LoVo (cell line): ENCODE measurements around the gene CRB2.

Experiments
- DNase-seq: peaks from one replicate; pipeline ENCODE4 v3.0.0-alpha.2; 2016; ENCODE audit warnings: low spot score

Gene CRB2

GRCh38 chr9:123365287-123365880 is 9.4 kb downstream of the CRB2 start:
- no peak for DNase-seq

GRCh38 chr9:123365881-123366528 is 10.0 kb downstream of the CRB2 start:
- no peak for DNase-seq

- peak; percentile 75 for DNase-seq
Measured at GRCh38 chr9:123368023-123368422, 12.0 kb downstream of the CRB2 start.

- DNase-seq = no peak
Measured at GRCh38 chr9:123368536-123369153, 12.6 kb downstream of the CRB2 start.

- DNase-seq = no peak
Measured at GRCh38 chr9:123369296-123369695, 13.3 kb downstream of the CRB2 start.

GRCh38 chr9:123370108-123370507 is 14.1 kb downstream of the CRB2 start:
- no peak for DNase-seq

GRCh38 chr9:123370526-123371227 is 14.7 kb downstream of the CRB2 start:
- DNase-seq = no peak

GRCh38 chr9:123371228-123371584 is 15.2 kb downstream of the CRB2 start:
- no peak for DNase-seq

- no peak for DNase-seq
Measured at GRCh38 chr9:123371805-123372590, 16.0 kb downstream of the CRB2 start.

- no peak for DNase-seq
Measured at GRCh38 chr9:123372766-123373446, 16.9 kb downstream of the CRB2 start.

- DNase-seq = no peak
Measured at GRCh38 chr9:123373447-123373923, 17.5 kb downstream of the CRB2 start.

- no peak for DNase-seq
Measured at GRCh38 chr9:123373946-123374345, 17.9 kb downstream of the CRB2 start.

- peak; percentile 89 for DNase-seq
Measured at GRCh38 chr9:123375469-123376132, 19.6 kb downstream of the CRB2 start.

- no peak for DNase-seq
Measured at GRCh38 chr9:123376218-123377071, 20.4 kb downstream of the CRB2 start.

GRCh38 chr9:123377211-123377971 is 21.4 kb downstream of the CRB2 start:
- peak; percentile 58 for DNase-seq

- DNase-seq = no peak
Measured at GRCh38 chr9:123378025-123378424, 22.0 kb downstream of the CRB2 start.

GRCh38 chr9:123378956-123379660 is 23.1 kb downstream of the CRB2 start:
- DNase-seq = no peak

- DNase-seq = no peak
Measured at GRCh38 chr9:123380852-123381705, 25.1 kb downstream of the CRB2 start.
